Neural progenitor cell (in vitro differentiated cells): ENCODE data around the gene ENPP1. TPM values are rescaled to one million over a fixed set of nuclear protein-coding genes. Genes with fewer than 3 reads are reported as not detected.
"Not testable (repeated sequence)": the region's sequence is repeated elsewhere in the genome, so short reads cannot be mapped to it uniquely, and the experiment has no call there.

Source experiments
- DNase-seq: peaks from one replicate; pipeline ENCODE4 v3.0.0-alpha.2; 2016; ENCODE audit warnings: low spot score
- H2AFZ ChIP-seq: fragments of 200-600 bp; sonication (generic); replicated peaks from 2 replicates; pipeline ENCODE4 v1.6.1; 2016; ENCODE audit warnings: antibody characterized with exemption
- H3F3A ChIP-seq: fragments of 200-600 bp; sonication (generic); 2 replicates; pipeline ENCODE4 v1.6.1; 2016; ENCODE audit warnings: antibody characterized with exemption, low read depth
- H3K27ac ChIP-seq: fragments of 200-600 bp; sonication (generic); 2 replicates; pipeline ENCODE4 v1.5.1; 2016; ENCODE audit warnings: mild to moderate bottlenecking
- H3K27me3 ChIP-seq: fragments of 200-600 bp; sonication (generic); 2 replicates; pipeline ENCODE4 v1.6.1; 2016; ENCODE audit warnings: mild to moderate bottlenecking, moderate library complexity
- H3K36me3 ChIP-seq: fragments of 200-600 bp; sonication (generic); 2 replicates; pipeline ENCODE4 v1.5.1; 2016
- H3K4me1 ChIP-seq: fragments of 200-600 bp; sonication (generic); 2 replicates; pipeline ENCODE4 v1.6.1; 2016; ENCODE audit warnings: mixed run types
- H3K4me2 ChIP-seq: fragments of 200-600 bp; sonication (generic); 2 replicates; pipeline ENCODE4 v1.6.1; 2016
- H3K4me3 ChIP-seq: fragments of 200-600 bp; sonication (generic); 2 replicates; pipeline ENCODE4 v1.5.1; 2016
- H3K79me2 ChIP-seq: fragments of 200-600 bp; sonication (generic); 2 replicates; pipeline ENCODE4 v1.6.1; 2016; ENCODE audit warnings: low read depth
- H3K9ac ChIP-seq: fragments of 200-600 bp; sonication (generic); 2 replicates; pipeline ENCODE4 v1.6.1; 2016
- H3K9me3 ChIP-seq: fragments of 200-600 bp; sonication (generic); 2 replicates; pipeline ENCODE4 v1.5.1; 2016; ENCODE audit warnings: low read depth
- H4K20me1 ChIP-seq: fragments of 200-600 bp; sonication (generic); 2 replicates; pipeline ENCODE4 v1.6.1; 2016; ENCODE audit warnings: low read depth
- H3K27ac Mint-ChIP-seq: 3 replicates; pipeline ENCODE4 v1.8.0; 2021; ENCODE audit warnings: mixed read lengths
- H3K27me3 Mint-ChIP-seq: 2 replicates; pipeline ENCODE4 v1.8.0; 2022; ENCODE audit warnings: low read depth, mild to moderate bottlenecking, inconsistent platforms, moderate library complexity, mixed read lengths; ENCODE audit not compliant: insufficient read depth
- H3K36me3 Mint-ChIP-seq: 3 replicates; pipeline ENCODE4 v1.8.0; 2021; ENCODE audit warnings: mixed read lengths
- H3K4me1 Mint-ChIP-seq: 3 replicates; pipeline ENCODE4 v1.8.0; 2021; ENCODE audit warnings: mixed read lengths
- H3K4me3 Mint-ChIP-seq: 3 replicates; pipeline ENCODE4 v1.8.0; 2021; ENCODE audit warnings: mild to moderate bottlenecking, moderate library complexity, mixed read lengths
- H3K9me3 Mint-ChIP-seq: 3 replicates; pipeline ENCODE4 v1.8.0; 2020; ENCODE audit warnings: mixed read lengths
- CTCF ChIP-seq: fragments of 200-600 bp; sonication (generic); IDR thresholded peaks from 2 replicates; pipeline ENCODE4 v1.5.1; 2017; ENCODE audit warnings: antibody characterized with exemption, mild to moderate bottlenecking
- EZH2 ChIP-seq: fragments of 200-600 bp; sonication (generic); IDR thresholded peaks from 2 replicates; pipeline ENCODE4 v1.6.1; 2017; ENCODE audit warnings: antibody characterized with exemption, mild to moderate bottlenecking, moderate library complexity
- EZH2phosphoT487 ChIP-seq: fragments of 200-600 bp; sonication (generic); IDR thresholded peaks from 2 replicates; pipeline ENCODE4 v1.6.1; 2017; ENCODE audit warnings: antibody characterized with exemption
- total RNA-seq: library from RNA; depleted of rRNA; stranded (reverse); fragments of >200 nt; gene quantifications from 2 replicates; pipeline ENCODE4 v1.2.3, GENCODE V29; 2015; ENCODE audit warnings: low replicate concordance

ENPP1 gene
- total RNA-seq, 1 donor from 2014 or later = 9.7 TPM

GRCh38 chr6:131914234-131914633 lies 106.4 kb downstream of the ENPP1 start:
- Mint-ChIP-seq H3K27me3 (no peaks in the 10 kb centered on the region), H3K4me1 (no peaks in the 10 kb centered on the region), H3K9me3 (peaks cover 2% of the 10 kb centered on the region), H3K36me3 (no peaks in the 10 kb centered on the region), H3K27ac (no peak overlapping the region), H3K4me3 (no peak overlapping the region)
- Histone ChIP-seq H3K27ac (no peak overlapping the region), H3K36me3 (no peaks in the 10 kb centered on the region), H3K9me3 (no peaks in the 10 kb centered on the region), H3K79me2 (no peaks in the 10 kb centered on the region), H2AFZ (no peak overlapping the region), H3K4me1 (no peaks in the 10 kb centered on the region), H3K9ac (no peak overlapping the region), H3K4me3 (no peak overlapping the region), H3K27me3 (no peaks in the 10 kb centered on the region), H4K20me1 (no peaks in the 10 kb centered on the region), H3F3A (no peaks in the 10 kb centered on the region), H3K4me2 (no peak overlapping the region)
- DNase-seq = no peak
- TF ChIP-seq EZH2phosphoT487 = no peak
- TF ChIP-seq CTCF = no peak
- no peak for TF ChIP-seq EZH2

GRCh38 chr6:131914967-131915751 lies 107.3 kb downstream of the ENPP1 start:
- H3K36me3 ChIP-seq = no peaks in the 10 kb centered on the region

GRCh38 chr6:131916091-131916796 lies 108.4 kb downstream of the ENPP1 start:
- not testable (repeated sequence) for H3K36me3 Mint-ChIP-seq, H3K36me3 ChIP-seq, H3K9me3 ChIP-seq

More at GRCh38 chr6:131914967-131915751, 107.3 kb downstream of the ENPP1 start:
- H3K27ac Mint-ChIP-seq = no peak overlapping the region
- TF ChIP-seq EZH2 (no peak), CTCF (peak; percentile 85)
- no peaks in the 10 kb centered on the region for H3F3A ChIP-seq
- no peaks in the 10 kb centered on the region for H3K27me3 Mint-ChIP-seq
- no peaks in the 10 kb centered on the region for H3K9me3 ChIP-seq
- H3K4me1 Mint-ChIP-seq = no peaks in the 10 kb centered on the region
- no peaks in the 10 kb centered on the region for H3K4me1 ChIP-seq
- no peak overlapping the region for H3K4me3 Mint-ChIP-seq
- no peak overlapping the region for H2AFZ ChIP-seq
- H3K4me2 ChIP-seq = no peak overlapping the region
- H3K27me3 ChIP-seq = no peaks in the 10 kb centered on the region
- DNase-seq = peak; percentile 80
- no peak overlapping the region for H3K9ac ChIP-seq
- peaks cover 2% of the 10 kb centered on the region for H3K9me3 Mint-ChIP-seq
- no peaks in the 10 kb centered on the region for H4K20me1 ChIP-seq
- H3K27ac ChIP-seq = no peak overlapping the region
- H3K79me2 ChIP-seq = no peaks in the 10 kb centered on the region
- H3K4me3 ChIP-seq = no peak overlapping the region
- H3K36me3 Mint-ChIP-seq = no peaks in the 10 kb centered on the region

GRCh38 chr6:131916847-131917246 lies 109.0 kb downstream of the ENPP1 start:
- Histone ChIP-seq H3K4me2 (no peak overlapping the region), H3K79me2 (no peaks in the 10 kb centered on the region), H4K20me1 (no peaks in the 10 kb centered on the region), H3K9me3 (no peaks in the 10 kb centered on the region), H3K27ac (no peak overlapping the region), H3F3A (no peaks in the 10 kb centered on the region), H3K36me3 (no peaks in the 10 kb centered on the region), H3K4me3 (no peak overlapping the region), H3K4me1 (no peaks in the 10 kb centered on the region), H3K9ac (no peak overlapping the region), H2AFZ (no peak overlapping the region), H3K27me3 (no peaks in the 10 kb centered on the region)
- DNase-seq = no peak
- H3K9me3 Mint-ChIP-seq = peaks cover 14% of the 10 kb centered on the region
- no peak for TF ChIP-seq CTCF
- TF ChIP-seq EZH2phosphoT487 = no peak
- no peak for TF ChIP-seq EZH2
- no peaks in the 10 kb centered on the region for H3K36me3 Mint-ChIP-seq
- no peaks in the 10 kb centered on the region for H3K4me1 Mint-ChIP-seq
- H3K27ac Mint-ChIP-seq = peak overlapping the region; percentile 26
- H3K27me3 Mint-ChIP-seq = peaks cover 5% of the 10 kb centered on the region
- H3K4me3 Mint-ChIP-seq = no peak overlapping the region

More at GRCh38 chr6:131916091-131916796, 108.4 kb downstream of the ENPP1 start:
- H2AFZ ChIP-seq, H3K9ac ChIP-seq, H3K79me2 ChIP-seq, H3K4me2 ChIP-seq, H3F3A ChIP-seq, H3K27me3 Mint-ChIP-seq, H3K4me1 ChIP-seq, DNase-seq, H3K9me3 Mint-ChIP-seq, H3K27me3 ChIP-seq, H3K4me3 Mint-ChIP-seq, H3K27ac ChIP-seq, H4K20me1 ChIP-seq, H3K4me1 Mint-ChIP-seq, H3K4me3 ChIP-seq: not testable (repeated sequence)
- H3K27ac Mint-ChIP-seq = peak overlapping the region; percentile 26
